GM21381 (cell line): ENCODE results near the gene AFMID.
"Not testable (repeated sequence)": the region's sequence is repeated elsewhere in the genome, so short reads cannot be mapped to it uniquely, and the experiment has no call there.

Experiments used
- ATAC-seq: cut with Tn5 transposase; IDR thresholded peaks from one replicate; pipeline ENCODE4 v1.9.1; 2021; ENCODE audit warnings: mild to moderate bottlenecking, moderate library complexity; ENCODE audit not compliant: unreplicated experiment

AFMID gene

GRCh38 chr17:78219396-78220150 is 32.4 kb downstream of the AFMID start:
- no peak for ATAC-seq

DNA sequence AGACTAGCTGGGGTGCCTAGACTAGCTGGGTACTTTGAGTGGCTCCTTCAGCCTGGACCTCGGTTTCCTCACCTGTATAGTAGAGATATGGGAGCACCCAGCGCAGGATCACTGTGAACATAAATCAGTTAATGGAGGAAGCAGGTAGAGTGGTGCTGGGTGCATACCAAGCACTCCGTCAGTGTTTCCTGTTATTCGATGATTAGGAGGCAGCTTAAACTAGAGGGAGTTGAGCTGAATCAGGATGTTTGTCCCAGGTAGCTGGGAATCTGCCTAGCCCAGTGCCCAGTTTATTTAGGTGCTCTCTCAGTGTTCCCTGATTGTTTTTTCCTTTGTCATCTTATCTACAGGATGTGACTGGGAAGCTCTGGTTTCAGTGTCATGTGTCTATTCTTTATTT is 35.9 kb downstream of the AFMID start:
- ATAC-seq, result no peak

DNA sequence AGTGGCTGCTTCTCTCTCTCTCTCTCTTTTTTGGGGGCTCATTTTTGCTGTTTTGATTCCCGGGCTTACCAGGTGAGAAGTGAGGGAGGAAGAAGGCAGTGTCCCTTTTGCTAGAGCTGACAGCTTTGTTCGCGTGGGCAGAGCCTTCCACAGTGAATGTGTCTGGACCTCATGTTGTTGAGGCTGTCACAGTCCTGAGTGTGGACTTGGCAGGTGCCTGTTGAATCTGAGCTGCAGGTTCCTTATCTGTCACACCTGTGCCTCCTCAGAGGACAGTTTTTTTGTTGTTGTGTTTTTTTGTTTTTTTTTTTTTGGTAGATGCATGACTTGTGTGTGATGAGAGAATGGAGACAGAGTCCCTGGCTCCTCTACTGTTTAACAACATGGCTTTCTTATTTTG is 36.6 kb downstream of the AFMID start:
- ATAC-seq, result no peak

- no peak for ATAC-seq
These were observed 37.3 kb downstream of the AFMID start for GRCh38 chr17:78224231-78225087.

- ATAC-seq, result no peak
These were observed 38.1 kb downstream of the AFMID start for GRCh38 chr17:78225088-78225865.

GRCh38 chr17:78226055-78226758 is 39.0 kb downstream of the AFMID start:
- ATAC-seq, result no peak

DNA sequence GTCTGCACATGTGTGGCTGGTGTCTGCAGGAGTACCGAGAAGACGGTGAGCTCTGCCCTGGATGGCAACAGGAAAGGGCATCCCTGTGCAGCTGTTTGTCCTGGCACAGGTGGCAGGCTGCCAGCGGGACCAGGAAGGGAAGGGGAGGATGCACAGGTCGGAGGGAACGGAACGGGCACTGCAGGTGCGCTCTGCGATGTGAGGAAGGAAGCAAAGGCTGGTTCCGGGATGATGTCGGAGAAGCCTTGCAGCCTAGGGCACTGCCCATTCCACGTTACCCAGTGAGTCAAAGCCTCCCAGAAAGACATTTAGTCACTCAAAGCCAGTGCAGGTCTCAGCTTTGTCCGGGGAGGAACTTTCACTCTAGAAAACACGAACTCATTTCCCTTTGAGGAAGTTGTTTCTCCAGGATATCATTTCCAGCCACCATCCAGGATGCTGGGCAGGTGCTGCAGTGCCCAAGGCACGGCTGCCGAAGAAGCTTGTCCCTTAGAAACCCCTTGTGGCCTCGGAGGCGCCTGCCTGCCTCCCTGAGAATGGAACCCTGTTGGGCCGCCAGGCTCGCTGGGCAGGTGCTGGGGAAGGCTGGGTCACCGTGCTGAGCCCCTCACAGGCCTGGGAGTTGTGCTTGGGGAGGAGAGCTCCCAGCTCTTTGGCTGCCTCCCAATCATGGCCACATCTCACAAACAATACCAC is 39.7 kb downstream of the AFMID start:
- ATAC-seq, result no peak

DNA sequence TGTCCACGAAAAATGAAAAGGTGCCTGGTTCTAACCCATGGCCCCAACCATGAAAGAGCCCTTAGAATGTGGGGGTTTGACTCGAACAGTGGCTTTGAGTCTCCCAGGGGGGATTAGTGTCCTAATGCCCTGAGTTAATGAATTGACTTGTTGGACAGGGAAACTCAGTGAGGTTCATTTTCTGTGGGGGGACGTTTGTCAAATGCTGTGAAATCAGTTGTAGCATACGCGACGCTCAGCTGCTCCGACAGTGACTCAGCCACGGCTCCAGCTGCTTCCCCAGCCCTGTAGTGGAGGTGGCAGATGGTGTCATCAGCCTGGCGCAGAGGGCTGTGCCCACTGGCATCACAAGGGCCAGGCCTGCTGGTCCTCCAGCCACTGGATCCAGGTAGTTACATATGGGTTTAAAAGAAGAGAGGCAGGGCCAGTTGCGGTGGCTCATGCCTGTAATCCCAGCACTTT is 40.3 kb downstream of the AFMID start:
- ATAC-seq, result no peak

GRCh38 chr17:78228176-78228575 is 41.0 kb downstream of the AFMID start:
- no peak for ATAC-seq

DNA sequence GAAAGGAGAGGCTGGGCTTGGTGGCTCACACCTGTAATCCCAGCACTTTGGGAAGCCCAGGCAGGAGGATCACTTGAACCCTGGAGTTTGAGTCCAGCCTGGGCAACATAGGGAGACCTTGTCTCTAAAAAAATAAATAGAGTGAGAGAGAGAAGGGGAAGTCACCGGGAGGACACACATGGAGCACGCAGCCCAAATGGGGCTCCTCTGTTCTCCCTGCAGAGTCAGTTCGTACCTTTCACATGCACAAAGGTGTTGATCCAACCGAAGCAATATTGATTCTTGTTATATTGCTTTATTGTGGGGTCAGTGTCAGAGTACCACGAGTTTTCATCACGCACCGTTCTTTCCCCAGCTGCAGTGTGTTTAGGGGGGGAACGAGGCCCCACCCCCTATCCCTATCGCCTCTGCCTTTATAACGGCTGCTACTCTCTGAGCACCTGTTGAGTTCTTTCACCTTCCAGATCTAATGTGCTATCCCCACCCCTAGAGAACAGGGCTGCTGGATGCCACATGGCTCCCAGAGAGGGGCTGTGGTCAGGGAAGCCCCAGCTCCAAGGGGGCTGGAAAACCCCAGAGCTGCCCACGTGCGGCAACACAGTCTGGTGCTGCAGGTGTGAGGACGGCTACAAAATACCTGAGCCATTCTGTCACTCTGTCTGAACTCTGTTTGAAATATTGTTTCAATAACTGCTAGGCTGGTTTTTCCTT is 43.2 kb downstream of the AFMID start:
- ATAC-seq, result no peak

DNA sequence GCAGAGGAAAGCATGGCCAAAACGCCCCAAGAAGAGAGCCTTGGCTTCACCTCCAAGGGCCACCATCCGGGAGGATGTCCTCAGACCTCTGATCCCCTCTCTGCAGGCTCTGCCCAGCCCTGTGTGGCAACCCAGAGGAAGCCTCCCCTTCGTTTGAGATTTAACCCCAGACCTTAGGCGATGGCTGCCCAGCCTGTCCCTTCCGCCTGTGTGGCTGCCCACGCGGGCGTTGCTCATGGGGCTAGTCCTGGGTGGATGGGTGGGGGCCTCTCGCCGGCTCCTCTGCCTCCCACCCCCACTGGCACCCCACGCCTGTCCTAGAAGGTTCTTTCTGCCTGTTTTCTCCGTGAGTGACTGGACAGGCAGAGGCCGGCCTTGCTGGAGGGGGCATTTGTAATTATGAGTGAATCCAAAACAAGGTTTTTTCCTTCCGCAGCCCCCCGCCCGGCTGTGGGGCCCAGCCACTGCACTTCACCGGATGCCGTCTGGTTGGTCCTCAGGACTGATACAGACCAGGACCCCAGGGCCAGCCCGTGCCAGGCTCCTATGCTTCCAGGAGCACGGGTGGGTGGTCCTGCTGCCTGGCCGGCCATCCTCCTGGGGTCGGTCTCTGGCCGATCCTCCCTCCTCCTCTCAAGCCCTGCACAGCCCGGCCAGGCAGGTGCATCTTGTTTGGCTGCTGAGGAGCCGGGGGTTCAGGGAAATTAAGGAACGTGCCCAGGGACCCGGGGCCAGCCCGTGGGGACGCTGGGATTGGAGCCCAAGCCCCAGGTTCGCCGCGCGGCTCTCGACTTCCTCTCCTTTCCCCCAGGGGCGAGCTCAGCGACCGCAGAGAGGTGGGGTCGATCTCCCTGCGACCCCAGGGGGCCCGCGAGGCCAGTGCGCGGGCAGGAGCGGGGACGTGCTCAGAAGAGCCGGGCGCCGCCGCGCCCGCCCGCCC is 44.1 kb downstream of the AFMID start, which contains the start of gene TMEM235:
TMEM235 (plus strand) TSS at position 636 of the 940 bp plus-strand sequence. CDS start 393 bp downstream, outside the sequence.
- no peak for ATAC-seq

- no peak for ATAC-seq
These were observed 45.1 kb downstream of the AFMID start for GRCh38 chr17:78231991-78232858.

- no peak for ATAC-seq
These were observed 45.7 kb downstream of the AFMID start for GRCh38 chr17:78232859-78233173.

- no peak for ATAC-seq
These were observed 46.5 kb downstream of the AFMID start for GRCh38 chr17:78233678-78234077.

DNA sequence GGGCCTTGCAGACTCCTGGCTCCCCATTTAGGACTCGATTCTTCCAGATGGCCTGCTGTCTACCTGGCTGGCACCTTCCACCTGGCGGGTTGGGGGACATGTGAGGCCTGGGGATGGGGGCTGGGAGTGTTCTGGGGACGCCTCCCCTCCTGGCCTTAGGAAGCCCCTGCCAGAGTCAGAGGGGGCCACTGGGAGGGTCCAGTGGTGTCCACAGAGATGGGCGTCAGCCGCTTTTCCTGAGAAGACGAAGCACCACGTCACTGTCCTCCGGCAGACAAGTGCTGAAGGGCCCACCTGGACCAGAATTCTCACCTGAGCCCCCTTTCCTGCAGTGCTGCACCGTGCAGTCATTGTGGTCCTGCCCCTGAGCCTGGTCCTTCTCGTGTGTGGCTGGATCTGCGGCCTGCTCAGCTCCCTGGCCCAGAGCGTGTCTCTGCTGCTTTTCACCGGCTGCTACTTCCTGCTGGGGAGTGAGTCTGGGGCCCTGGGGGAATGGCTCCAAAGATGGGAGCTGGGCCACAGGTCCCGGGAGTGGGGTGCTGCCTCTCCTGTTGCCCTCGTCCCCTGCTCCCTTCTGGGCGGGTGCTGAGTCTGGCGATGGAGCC is 47.2 kb downstream of the AFMID start:
- no peak for ATAC-seq

DNA sequence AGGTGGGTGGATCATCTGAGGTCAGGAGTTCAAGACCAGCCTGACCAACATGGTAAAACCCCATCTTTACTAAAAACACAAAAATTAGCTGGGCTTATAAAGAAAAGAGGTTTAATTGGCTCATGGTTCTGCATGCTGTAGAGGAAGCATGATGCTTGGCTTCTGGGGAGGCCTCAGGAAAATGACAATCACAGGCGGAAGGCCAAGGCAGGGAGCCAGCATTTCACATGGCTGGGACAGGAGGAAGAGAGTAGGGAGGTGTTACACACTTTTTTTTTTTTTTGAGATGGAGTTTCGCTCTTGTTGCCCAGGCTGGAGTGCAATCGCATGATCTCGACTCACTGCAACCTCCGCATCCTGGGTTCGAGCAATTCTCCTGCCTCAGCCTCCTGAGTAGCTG is 47.9 kb downstream of the AFMID start:
- not testable (repeated sequence) for ATAC-seq

GRCh38 chr17:78235885-78236284 is 48.7 kb downstream of the AFMID start:
- no peak for ATAC-seq
